GM10266 (cell line): Measurements from ENCODE around the gene PEX26.
"Not testable (repeated sequence)": the region's sequence is repeated elsewhere in the genome, so short reads cannot be mapped to it uniquely, and the experiment has no call there.

ENCODE experiments used
- DNase-seq: peaks from one replicate; pipeline ENCODE4 v3.0.0; 2012; ENCODE audit errors: extremely low spot score
- CTCF ChIP-seq: IDR thresholded peaks from 2 replicates; pipeline ENCODE4 v1.5.1; 2012; ENCODE audit warnings: mild to moderate bottlenecking, low read depth; ENCODE audit not compliant: control insufficient read depth, insufficient read depth; ENCODE audit errors: missing control alignments

The PEX26 gene

GRCh38 chr22:18119409-18120110 is 41.8 kb downstream of the PEX26 start:
- DNase-seq = no peak
- TF ChIP-seq CTCF = no peak

- DNase-seq = no peak
- no peak for TF ChIP-seq CTCF
Measured at GRCh38 chr22:18120857-18121256, 43.1 kb downstream of the PEX26 start.

- no peak for DNase-seq
- no peak for TF ChIP-seq CTCF
Measured at GRCh38 chr22:18121506-18121905, 43.7 kb downstream of the PEX26 start.

- TF ChIP-seq CTCF = no peak
- DNase-seq = no peak
Measured at GRCh38 chr22:18121954-18122554, 44.3 kb downstream of the PEX26 start.

- not testable (repeated sequence) for DNase-seq
Measured at GRCh38 chr22:18123476-18124025, 45.8 kb downstream of the PEX26 start.

GRCh38 chr22:18126606-18127005 is 48.8 kb downstream of the PEX26 start:
- no peak for DNase-seq
- TF ChIP-seq CTCF = no peak

- no peak for DNase-seq
- no peak for TF ChIP-seq CTCF
Measured at GRCh38 chr22:18130018-18130417, 52.2 kb downstream of the PEX26 start.
